Measurements from ENCODE around the gene PEX5.

- TF ChIP-seq POLR2A (IDR thresholded peaks at IDR 0.05) (no peak), CTCF (IDR thresholded peaks at IDR 0.05) (no peak)
These were observed 28.1 kb downstream of the PEX5 start for GRCh38 chr12:7217475-7218069.

Data from heart left ventricle (tissue), 13 donors.